ENCODE data around the gene PNMA6F.
"Not testable (repeated sequence)": the region's sequence is repeated elsewhere in the genome, so short reads cannot be mapped to it uniquely, and the experiment has no call there.

The PNMA6F gene

DNA sequence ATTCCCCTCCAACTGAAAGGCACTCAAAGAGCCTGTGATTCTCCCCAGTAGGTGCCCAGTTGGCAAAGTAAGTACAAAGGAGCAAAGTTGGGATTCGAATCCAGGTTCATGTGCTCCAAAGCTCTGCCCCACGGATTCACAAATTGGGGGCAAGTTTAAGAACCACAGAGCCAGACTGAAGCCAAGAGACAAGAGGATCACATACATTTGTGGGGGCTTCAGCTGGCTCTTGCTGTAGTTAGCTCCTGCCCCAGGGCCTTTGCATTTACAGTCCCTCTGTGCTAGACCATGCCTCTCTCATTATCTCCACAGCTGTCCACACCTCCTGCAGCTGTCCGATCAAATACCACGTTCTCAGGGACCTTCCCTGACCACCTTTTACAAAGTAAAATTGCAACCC is 18.8 kb downstream of the PNMA6F start:
- no peak for DNase-seq (ENCODE audit: low spot score)

GRCh38 chrX:153301746-153302145 is 19.8 kb downstream of the PNMA6F start:
- no peak for DNase-seq (ENCODE audit: low spot score)

GRCh38 chrX:153299855-153300254 is 21.7 kb downstream of the PNMA6F start:
- DNase-seq (ENCODE audit: low spot score), result no peak

DNA sequence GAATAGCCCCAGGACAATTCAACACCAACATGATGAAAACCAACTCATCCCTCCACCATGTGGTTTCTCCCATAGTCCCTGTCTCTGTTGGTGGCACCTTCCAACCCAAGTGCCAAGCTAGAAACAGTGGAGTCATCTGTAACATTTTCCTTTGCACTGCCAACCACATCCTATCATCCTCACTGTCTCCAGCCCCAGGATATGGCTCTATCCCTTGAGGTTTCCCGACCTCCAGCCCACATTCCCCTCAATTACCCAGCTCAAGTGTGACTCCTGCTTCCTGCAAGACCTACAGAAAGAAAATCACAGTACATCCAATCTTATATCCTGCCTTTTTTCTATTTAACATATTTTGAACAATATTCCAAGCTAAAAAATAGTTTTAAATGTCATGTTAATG is 24.2 kb downstream of the PNMA6F start:
- DNase-seq (ENCODE audit: low spot score), result no peak

DNA sequence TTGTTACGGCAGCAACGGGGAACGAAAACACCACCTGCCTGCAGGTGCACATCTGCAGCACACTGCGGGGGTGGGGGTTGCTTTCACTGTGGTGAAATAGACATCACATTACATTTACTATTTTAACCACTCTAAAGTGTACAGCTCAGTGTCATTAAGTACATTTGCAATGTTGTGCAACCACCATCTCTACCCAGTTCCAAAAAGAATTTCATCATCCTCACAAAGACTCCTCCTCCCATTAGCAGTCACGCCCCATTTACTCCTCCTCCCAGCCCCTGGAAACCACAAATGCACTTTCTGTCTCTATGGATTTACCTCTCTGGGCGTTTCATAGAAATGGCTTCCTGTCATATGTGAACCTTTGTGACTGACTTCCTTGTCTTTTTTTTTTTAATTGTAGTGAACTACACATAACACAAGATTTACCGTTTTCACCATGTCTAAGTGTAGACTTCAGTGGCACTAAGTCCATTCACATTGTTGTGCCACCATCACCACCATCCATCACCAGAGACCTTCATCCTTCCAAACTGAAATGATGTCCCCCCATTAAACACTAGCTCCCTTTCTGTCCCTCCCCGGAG is 28.0 kb downstream of the PNMA6F start:
- DNase-seq (ENCODE audit: low spot score), result not testable (repeated sequence)

DNA sequence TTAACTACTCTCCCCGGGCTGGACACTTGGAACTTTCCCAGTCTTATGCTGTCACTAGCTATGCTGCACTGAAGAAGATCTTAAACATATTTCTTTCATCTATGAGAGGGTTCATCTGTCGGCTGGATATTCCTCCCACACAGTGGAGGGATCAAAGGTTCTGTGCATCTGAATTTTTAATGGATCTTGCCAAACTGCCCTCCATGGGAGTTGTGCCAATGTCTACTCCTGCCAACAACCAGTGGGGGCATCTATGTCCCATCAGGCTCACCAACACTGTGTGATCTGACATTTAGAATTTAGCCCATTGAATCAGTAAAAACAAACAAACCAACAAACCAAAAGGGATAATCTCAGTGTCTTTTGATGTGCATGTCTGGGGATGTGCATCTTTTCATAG is 32.8 kb downstream of the PNMA6F start:
- DNase-seq (ENCODE audit: low spot score), result not testable (repeated sequence)

GRCh38 chrX:153285678-153286077 is 35.9 kb downstream of the PNMA6F start:
- DNase-seq (ENCODE audit: low spot score), result not testable (repeated sequence)

DNA sequence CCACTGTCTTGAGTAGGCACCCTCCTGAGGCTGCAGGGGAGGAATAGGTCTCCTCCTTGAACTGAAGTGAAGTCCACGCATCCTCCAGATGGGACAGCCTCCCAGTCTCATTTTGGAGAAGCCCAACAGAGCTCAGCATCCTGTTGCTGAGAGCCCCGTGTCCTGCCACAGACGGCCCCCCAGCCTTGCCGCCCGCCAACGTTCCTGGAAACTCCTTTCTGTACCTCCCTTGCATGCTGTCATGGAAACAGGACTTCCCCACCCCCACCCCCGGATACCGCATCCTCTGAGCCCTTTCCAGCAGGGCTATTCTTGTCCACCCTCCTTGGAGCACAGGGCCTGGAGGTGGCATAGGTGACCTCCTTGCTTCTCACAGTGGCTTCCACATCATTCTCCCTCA is 37.6 kb downstream of the PNMA6F start:
- DNase-seq (ENCODE audit: low spot score), result not testable (repeated sequence)

GRCh38 chrX:153281784-153282183 is 39.8 kb downstream of the PNMA6F start:
- DNase-seq (ENCODE audit: low spot score), result not testable (repeated sequence)

GRCh38 chrX:153279304-153279703 is 42.3 kb downstream of the PNMA6F start:
- DNase-seq (ENCODE audit: low spot score), result not testable (repeated sequence)

DNA sequence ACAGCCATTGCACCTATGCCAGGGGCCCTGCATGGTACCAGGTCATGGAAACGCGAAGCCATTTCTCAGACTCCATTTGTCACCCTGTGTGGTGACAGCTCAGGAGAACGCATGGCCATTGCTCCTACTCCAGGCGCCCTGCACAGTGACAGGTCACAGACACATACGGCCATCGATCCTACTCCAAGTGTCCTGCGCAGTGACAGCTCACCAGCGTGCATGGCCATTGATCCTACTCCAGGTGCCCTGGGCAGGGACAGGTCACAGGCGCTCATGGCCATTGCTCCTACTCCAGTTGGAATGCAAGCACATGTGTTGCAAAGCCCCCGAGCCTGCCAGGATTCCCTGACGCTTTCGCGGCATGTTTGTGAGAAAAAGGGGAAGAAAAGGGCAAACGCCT is 45.5 kb downstream of the PNMA6F start:
- DNase-seq (ENCODE audit: low spot score), result not testable (repeated sequence)

DNA sequence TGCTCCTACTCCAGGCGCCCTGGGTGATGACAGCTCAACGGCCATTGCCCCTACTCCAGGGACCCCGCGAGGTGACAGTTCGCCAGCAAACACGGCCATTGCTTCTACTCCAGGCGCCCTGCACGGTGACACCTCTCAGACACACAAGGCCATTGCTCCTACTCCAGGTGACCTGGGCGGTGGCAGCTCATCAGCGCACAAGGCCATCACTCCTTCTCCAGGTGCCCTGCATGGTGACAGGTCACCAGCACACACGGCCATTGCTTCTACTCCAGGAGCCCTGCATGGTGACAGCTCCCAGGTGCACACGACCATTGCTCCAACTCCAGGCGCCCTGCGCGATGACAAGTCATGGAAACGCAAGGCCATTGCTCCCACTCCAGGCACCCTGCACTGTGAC is 46.1 kb downstream of the PNMA6F start:
- not testable (repeated sequence) for DNase-seq (ENCODE audit: low spot score)

DNA sequence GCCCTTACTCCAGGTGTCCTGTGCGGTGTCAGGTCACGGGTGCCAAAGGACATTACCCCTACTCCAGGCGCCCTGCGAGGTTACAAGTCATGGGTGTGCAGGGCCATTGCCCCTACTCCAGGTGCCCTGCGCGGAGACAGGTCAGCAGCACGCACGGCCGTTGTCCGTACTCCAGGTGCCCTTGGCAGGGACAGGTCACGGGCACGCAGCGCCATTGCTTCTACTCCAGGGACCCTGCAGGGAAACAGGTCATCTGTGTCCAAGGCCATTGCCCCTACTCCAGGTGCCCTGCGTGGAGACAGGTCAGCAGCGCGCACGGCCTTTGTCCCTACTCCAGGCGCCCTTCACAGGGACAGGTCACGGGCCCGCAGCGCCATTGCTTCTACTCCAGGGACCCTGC is 49.0 kb downstream of the PNMA6F start:
- DNase-seq (ENCODE audit: low spot score), result not testable (repeated sequence)

- not testable (repeated sequence) for DNase-seq (ENCODE audit: low spot score)
Observed at GRCh38 chrX:153272070-153272469, 49.5 kb downstream of the PNMA6F start.
